Ovary (tissue), 3 donors: ENCODE measurements around the gene MTF1.

ENCODE experiments used
- CTCF ChIP-seq, 3 donors: fragments of 450-650 bp in 2 of 3; fragments of 200-600 bp in 1 of 3; IDR thresholded peaks; one replicate each; pipeline versions ENCODE4 v1.5.1 to v1.8.0; 2016 to 2022; ENCODE audit warnings: antibody characterized with exemption in 3 of 3, mild to moderate bottlenecking in 1 of 3
- EP300 ChIP-seq: sonication (generic); formaldehyde crosslinking; IDR thresholded peaks from one replicate; pipeline ENCODE4 v1.6.1; 2017; ENCODE audit warnings: antibody characterized with exemption
- donor health status: DM: no; HTN: no; CAD: no.

- TF ChIP-seq CTCF (IDR thresholded peaks at IDR 0.05) (no peak), EP300 (no peak)
These were observed 42.5 kb upstream of the MTF1 start for GRCh38 chr1:37901893-37902225.
